IPS-18c (cell line): ENCODE measurements around the gene PLA2G4C.
"Not testable (repeated sequence)": the region's sequence is repeated elsewhere in the genome, so short reads cannot be mapped to it uniquely, and the experiment has no call there.

Experiments used
- H3K4me3 ChIP-seq: 2 replicates; pipeline ENCODE4 v1.7.0; 2013; ENCODE audit warnings: low read depth, mild to moderate bottlenecking, low read length, moderate library complexity; ENCODE audit not compliant: insufficient read depth
- H3K9me3 ChIP-seq: one replicate; pipeline ENCODE4 v1.6.1; 2013; ENCODE audit warnings: mild to moderate bottlenecking, low read length, moderate library complexity; ENCODE audit not compliant: control insufficient read depth, insufficient read depth

Gene PLA2G4C

DNA sequence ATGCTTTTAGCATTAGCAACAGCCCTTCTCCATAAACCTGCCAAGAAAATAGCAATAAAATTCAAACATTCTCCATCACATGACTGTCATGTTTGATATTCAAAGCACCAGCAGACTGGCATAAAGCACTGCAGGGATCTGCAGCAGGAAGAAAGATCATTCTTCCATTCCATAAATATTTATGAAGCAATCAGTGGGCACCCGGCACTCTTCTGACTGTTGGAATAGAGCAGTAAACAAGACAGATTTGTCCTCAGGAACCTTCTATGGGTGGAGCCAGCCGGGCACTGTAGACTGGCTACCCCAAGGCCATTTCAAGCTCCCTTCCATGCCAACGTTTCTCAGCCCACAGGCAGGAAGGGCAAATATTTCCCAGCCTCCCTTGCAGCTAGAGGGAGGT, 25.5 kb downstream of the PLA2G4C start:
- H3K9me3 ChIP-seq = no peaks in the 10 kb centered on the region
- H3K4me3 ChIP-seq = no peak overlapping the region

DNA sequence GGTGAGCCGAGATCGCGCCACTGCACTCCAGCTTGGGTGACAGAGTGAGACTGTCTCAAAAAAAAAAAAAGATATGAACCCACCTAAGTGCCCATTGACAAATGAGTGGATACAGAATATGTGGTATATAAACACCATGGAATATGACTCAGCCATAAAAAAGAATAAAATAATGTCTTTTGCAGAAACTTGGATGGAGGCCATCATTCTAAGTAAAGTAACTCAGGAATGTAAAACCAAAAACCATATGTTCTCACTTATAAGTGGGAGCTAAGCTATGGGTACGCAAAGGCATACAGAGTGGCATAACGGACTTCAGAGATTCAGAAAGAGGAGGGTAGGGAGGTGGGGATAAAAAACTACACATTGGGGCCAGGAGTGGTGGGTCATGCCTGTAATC, 29.5 kb downstream of the PLA2G4C start:
- Histone ChIP-seq H3K4me3 (no peak overlapping the region), H3K9me3 (no peaks in the 10 kb centered on the region)

DNA sequence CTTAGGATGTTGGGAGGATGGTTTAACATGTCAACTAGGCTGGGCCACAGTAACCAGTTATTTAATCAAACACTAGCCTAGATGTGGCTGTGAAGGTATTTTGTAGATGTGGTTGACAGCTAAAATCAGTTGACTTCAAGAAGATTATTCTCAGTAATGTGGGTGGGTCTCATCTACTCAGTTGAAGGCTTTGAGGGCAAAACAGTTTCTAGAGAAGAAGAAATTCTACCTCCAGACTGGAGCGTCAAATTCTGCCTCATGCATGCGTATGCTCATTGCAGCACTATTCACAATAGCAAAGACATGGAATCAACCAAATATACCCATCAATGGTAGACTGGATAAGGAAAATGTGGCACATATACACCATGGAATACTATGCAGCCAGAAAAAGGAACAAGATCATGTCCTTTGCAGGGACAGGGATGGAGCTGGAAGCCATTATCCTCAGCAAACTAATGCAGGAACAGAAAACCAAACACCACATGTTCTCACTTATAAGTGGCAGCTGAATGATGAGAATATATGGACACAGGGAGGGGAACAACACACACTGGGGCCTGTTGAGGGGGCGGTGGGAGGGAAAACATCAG, 40.3 kb downstream of the PLA2G4C start:
- H3K9me3 ChIP-seq, H3K4me3 ChIP-seq: not testable (repeated sequence)

DNA sequence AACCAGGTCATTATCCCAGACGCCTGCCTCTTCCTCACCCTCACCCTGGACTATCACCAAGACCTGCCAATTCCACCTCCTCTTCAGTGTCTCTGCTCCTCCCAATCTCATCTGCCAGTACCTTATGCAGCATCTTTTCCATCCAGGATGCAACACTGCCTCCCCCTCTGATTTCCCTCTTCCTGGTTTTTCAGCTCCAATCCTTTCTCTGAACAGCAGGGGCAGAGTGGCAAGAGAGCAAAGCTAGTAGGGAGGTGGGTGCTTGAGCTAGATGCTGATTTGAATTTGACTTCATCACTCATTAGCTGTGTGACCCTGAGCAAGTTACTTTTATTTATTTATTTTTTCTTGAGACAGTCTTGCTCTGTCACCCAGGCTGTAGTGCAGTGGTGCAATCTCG, 41.2 kb downstream of the PLA2G4C start:
- no peak overlapping the region for H3K4me3 ChIP-seq

DNA sequence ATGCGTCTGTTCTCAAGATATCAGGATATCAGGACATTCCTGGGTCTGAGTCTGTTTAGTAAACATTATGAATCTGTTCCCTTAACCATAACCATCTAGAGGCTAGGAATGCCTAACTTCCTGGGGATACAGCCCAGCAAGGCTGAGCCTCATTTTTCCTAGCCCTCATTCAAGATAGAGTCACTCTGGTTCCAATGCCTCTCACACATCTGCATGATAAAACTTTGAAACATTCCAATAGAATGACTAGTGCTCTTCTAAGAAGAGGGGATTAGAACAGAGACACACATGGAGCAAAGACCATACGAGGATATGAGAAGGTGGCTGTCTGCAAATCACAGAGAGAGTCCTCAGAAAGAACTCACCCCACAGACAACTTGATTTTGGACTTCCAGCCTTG, 46.1 kb downstream of the PLA2G4C start:
- no peaks in the 10 kb centered on the region for H3K9me3 ChIP-seq
- H3K4me3 ChIP-seq = no peak overlapping the region

More for the DNA sequence above, 41.2 kb downstream of the PLA2G4C start:
- no peaks in the 10 kb centered on the region for H3K9me3 ChIP-seq

DNA sequence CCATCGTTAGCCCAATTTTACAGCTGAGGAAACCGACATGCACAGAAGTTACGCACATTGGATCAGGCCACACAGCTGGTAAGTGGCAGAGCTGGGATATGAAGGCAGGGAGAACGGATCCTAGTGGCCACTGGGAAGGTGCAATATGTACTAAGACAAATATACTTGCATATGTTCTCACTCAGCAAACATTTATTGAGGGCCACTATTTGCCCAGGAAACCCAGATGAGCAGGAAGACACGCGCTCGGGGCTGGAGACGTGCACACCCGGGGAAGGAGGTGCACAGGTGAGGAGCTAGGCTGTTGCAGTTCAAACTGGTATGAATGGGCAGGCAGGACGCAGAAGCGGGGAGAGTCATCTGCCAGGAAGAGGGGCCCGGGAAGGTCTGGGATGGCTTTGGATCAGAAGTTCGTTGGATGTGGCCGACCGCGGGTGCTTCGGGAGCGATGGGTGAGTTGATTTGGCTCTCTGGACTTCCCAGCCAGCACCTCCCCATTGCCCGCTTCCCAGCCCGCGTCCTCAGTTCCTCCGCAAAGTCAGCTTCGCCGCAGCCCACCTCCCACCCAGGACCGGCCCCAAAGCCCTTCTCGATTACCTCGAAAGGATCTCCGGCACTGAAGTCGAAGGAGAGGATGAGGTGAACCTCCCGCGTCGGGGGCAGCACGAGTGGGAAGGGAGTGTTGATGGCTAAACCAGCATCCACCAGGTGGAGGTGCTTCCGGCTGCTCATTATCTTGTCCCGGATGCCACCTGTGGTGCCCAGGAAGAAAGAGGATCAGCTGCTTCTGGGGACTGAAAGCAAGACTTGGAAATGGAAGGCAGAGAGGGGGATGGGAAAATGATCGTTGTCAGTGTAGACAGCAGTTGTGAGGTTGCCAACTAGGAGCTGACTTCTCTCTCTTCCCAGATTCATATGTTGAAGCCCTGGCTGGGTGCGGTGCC, 48.9 kb downstream of the PLA2G4C start:
- H3K9me3 ChIP-seq = peaks cover 2% of the 10 kb centered on the region
- no peak overlapping the region for H3K4me3 ChIP-seq

DNA sequence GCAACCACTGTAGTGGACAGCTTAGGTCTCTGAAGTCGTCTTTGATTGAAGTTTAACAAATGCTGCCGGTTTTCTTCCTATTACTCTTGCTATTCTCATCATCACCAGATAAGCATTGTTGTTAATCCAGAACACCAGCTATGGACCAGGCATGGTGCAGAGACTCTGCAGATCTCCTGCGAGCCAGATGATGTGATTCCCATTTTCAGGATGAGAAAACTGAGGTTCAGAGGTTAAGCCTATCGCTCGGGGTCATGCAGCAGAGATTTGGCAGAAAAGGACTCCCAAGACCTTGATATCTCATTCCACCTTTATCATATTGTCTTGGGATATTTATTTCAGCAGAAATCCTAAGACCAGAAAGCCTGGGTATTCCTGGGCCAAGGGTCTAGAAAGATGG, 50.2 kb downstream of the PLA2G4C start:
- no peak overlapping the region for H3K4me3 ChIP-seq

DNA sequence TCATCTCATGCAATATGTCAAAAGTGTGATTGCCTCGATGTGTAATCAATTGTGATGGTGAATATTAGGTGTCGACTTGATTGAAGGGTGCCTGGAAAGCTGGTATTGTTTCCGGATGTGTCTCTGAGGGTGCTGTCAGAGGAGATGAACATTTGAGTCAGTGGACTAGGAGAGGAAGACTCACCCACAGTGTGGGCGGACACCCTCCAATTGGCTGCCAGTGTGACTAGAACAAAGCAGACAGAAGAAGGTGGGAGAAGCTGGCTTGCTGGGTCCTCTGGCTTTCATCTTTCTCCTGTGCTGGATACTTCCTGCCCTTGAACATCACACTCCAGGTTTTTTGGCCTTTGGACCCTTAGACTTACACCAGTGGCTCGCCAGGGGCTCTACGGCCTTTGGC, 51.3 kb downstream of the PLA2G4C start:
- no peak overlapping the region for H3K4me3 ChIP-seq
- H3K9me3 ChIP-seq = peaks cover 4% of the 10 kb centered on the region

More for the DNA sequence above, 50.2 kb downstream of the PLA2G4C start:
- H3K9me3 ChIP-seq = peaks cover 2% of the 10 kb centered on the region

DNA sequence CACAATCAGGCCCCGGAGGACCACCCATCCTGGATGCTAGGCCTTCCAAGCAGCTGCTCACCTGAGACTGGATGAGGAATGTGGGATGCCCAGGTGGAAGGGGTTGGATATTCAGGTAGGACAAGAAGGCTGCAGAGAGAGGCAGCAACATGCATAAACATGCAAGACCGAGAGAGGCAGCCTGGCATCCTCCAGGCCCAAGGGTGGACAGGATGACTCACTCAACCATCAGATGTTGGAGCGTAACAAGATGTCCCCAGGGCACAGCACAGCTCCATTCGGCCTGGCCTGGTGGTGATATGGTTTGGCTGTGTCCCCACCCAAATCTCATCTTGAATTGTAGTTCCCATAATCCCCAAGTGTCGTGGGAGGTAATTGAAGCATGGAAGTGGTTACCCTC, 56.8 kb downstream of the PLA2G4C start:
- H3K4me3 ChIP-seq = no peak overlapping the region
- H3K9me3 ChIP-seq = peaks cover 6% of the 10 kb centered on the region

DNA sequence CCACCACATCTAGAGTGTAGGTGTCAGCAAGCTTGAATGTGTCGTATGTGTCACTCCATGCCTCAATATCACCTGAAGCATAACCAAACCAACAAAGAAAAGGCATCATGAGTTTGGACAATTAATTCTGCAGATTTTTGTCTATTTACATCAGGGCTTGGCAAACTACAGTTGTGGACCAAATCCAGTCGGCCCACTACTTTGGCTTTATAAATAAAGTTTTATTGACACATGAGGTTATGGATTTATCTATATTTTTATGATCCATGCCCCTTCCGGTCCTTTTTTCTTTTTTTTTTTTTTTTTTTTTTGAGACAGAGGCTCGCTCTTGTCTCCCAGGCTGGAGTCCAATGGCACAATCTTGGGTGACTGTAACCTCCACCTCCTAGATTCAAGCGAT, 57.5 kb downstream of the PLA2G4C start:
- Histone ChIP-seq H3K4me3 (no peak overlapping the region), H3K9me3 (peaks cover 6% of the 10 kb centered on the region)

DNA sequence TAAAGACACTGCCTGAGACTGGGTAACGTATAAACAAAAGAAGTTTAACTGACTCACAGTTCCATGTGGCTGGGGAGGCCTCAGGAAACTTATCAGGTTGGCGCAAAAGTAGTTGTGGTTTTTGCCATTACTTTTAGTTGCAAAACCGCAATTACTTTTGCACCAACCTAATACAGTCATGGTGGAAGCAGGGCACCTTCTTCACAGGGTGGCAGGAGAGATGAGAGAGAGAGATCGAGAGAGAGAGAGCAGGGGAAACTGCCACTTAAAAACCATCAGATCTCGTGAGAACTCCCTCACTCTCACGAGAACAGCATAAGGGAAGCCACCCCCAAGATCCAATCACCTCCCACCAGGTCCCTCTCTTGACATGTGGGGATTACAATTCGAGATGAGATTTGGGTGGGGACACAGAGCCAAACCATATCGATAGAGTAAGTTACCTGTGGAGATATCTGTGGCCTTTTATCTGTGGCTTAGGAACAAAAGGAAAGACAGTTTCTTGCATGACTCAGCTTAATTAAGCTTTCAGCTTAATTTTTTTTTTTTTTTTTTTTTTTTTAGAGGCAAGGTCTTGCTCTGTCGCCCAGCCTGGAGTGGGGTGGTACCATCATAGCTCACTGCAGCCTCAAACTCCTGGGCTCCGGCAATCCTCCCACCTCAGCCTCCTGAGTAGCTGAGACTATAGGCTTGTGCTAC, 59.1 kb downstream of the PLA2G4C start:
- H3K4me3 ChIP-seq = no peak overlapping the region
- peaks cover 6% of the 10 kb centered on the region for H3K9me3 ChIP-seq

DNA sequence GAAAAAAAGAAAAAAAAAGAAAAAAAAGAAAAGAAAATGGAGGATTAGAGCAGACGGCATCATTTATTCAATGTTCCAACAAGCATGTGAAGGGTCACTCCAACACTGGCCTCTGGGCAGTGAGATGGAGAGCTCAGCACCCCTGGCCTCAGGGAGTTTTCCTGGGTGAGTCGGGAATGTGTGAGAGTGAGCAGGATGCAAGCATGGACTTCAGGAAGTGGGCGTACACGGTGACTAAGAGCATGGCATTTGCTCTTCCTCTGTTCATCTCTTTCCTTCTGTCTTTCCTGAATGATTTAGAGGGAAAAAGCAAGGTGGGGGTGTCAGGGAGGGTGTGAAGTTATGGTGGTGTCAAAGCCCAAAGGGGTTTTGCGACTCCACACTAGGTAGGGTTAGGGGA, 66.1 kb downstream of the PLA2G4C start:
- Histone ChIP-seq H3K4me3 (no peak overlapping the region), H3K9me3 (peaks cover 4% of the 10 kb centered on the region)

DNA sequence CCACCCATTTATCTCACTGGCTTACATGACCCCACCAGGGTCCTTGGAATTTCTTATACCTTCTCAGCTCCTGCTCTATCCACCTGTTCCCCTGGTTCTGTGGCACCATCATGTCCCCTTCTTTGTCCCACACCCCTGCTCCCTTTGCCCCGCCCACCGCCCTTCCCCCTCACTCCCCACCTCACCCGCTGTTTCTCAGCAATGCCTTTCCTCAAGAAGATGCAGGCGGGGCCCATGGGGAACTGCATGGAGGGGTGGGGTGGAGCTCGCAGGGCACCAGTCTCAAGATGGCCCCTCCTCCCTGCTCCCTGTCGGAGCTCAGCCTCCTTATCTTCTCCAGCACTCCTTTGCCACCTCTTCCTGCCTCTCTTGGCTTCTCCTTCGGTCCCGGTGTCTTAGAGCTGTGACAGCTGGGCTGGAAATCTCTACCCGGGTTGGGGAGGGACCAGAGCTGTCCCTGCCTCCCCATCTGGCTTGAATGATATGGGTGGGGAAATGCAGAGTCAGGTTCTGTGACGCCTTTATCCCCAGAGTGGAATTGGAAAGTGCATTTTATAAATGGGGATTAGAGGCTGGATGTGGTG, 66.8 kb downstream of the PLA2G4C start, which contains the start of gene CABP5:
Gene CABP5, minus strand, starts transcription at position 405 of the 584 bp plus-strand sequence. Its CDS starts 157 bp downstream, at position 248.
- H3K9me3 ChIP-seq = peaks cover 4% of the 10 kb centered on the region

DNA sequence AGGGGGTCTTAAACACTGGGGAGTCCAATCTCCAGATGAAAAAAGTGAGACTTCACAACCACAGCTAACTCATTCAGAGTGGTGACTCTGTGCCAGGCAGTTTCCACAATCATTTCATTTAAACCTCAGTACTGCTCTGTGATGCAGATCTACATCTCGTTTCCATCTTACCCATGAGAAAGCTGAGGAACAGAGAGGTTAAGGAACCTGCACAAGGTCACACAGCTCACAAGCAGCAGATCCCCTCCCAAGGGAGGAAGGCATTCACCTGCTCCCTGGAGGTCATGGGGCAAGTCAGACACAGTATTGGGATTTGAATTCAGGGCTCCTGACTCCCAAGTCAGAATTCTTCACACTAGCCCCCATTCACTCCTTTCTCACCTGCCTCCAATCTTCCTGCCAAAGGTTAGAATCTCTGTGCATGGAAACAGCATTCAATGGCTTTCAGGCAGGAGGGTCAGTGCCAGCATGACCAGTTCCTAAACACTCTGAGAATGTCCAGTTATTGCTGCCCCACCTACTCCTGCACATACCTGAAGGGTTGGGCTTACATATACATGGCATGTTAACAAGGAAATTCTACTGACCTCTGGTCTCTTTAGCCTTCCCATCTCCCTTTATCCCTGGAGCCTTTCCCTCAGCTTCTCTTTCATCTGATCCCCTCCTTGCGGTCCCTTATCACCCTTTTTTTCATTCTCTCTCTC, 68.6 kb downstream of the PLA2G4C start:
- Histone ChIP-seq H3K9me3 (peaks cover 2% of the 10 kb centered on the region), H3K4me3 (no peak overlapping the region)

More for the DNA sequence above, 66.8 kb downstream of the PLA2G4C start, which contains the start of gene CABP5:
- H3K4me3 ChIP-seq = no peak within 1 kb of the TSS; the same call in 1 of the 2 replicates

DNA sequence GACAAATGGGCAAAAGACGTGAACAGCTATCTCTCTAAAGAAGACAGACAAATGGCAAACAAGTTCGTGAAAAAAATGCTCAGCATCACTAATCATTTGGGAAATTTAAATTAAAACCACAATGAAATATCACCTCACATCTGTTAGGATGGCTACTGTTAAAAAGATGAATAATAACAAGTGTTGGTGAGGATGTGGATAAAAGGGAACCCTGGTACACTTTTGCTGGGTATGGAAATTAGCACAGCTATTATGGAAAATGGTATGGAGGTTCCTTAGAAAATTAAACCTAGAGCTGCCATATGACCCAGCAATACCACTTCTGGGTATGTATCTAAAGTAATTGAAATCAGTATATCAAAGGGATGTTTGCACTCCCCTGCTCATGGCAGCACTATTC, 73.9 kb downstream of the PLA2G4C start:
- peaks cover 3% of the 10 kb centered on the region for H3K9me3 ChIP-seq
- no peak overlapping the region for H3K4me3 ChIP-seq

DNA sequence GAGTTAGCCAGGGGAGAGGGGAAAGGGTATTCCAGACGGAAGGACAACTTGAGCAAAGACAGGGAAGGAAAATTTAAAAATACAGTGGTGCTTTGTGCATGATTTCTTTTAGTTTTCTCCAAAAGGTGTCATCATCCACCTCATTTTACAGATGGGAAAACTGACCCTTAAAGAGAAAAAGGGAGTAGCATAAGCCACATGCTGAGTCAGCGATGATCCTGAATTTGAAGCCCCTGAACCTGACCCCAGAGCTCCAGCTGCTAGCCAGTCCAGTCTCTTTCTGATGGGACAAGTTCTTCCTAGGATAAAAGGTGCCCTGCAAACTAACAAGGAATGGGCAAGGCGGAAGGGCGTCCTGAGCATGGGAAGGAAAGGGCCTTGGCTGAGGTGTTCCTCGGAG, 77.0 kb downstream of the PLA2G4C start:
- no peak overlapping the region for H3K4me3 ChIP-seq
- peaks cover 8% of the 10 kb centered on the region for H3K9me3 ChIP-seq

DNA sequence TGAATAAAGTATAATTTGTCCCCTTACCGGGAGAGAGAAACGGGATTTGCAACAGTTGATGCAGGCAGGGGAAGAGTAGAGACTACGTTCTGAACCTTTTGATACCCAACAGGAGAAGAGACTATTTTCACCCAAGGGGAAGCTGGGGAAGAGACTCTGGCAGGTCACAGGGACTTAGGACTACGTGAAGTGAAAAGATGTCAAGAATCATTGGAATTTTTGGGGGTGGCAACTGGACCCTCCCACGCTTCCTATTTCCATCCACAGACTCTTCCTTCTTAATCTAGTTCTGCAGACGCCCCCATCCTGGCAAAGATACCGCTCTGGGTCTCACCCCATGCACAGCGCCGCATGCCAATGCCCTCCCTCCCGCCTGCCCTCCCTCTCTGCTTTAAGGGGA, 80.5 kb downstream of the PLA2G4C start:
- Histone ChIP-seq H3K9me3 (peaks cover 8% of the 10 kb centered on the region), H3K4me3 (no peak overlapping the region)
